Renal cortical epithelial cell (primary cell): ENCODE measurements around the gene VTN. TPM values are rescaled to one million over a fixed set of nuclear protein-coding genes. Genes with fewer than 3 reads are reported as not detected.

Experiments used
- DNase-seq: peaks from one replicate; pipeline ENCODE4 v3.0.0-alpha.2; 2011; ENCODE audit warnings: low read depth
- total RNA-seq: library from RNA; depleted of rRNA; stranded (reverse); fragments of >200 nt; gene quantifications from 2 replicates; pipeline ENCODE4 v1.2.3, GENCODE V29; 2014

The VTN gene
- total RNA-seq, 1 donor from 2014 or later, result not detected

GRCh38 chr17:28395968-28396367 lies 25.9 kb upstream of the VTN start:
- no peak for DNase-seq

DNA sequence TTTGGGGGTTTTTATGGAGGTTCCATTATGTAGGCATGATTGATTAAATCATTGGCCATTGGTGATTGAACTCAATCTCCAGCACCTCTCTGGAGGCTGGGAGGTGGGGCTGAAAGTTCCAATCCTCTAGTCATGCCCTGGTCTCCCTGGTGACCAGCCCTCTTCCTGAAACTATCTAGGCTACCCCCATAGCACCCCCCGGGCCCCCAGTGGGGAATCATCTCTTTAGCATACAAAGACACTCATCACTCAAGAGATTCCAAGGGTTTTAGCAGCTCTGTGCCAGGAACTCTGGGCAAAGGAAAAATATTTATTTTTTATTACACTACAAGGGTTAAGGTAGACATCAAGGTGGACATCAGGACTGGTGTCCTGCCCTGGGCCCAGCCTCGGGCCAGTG lies 25.3 kb upstream of the VTN start:
- DNase-seq, result no peak

DNA sequence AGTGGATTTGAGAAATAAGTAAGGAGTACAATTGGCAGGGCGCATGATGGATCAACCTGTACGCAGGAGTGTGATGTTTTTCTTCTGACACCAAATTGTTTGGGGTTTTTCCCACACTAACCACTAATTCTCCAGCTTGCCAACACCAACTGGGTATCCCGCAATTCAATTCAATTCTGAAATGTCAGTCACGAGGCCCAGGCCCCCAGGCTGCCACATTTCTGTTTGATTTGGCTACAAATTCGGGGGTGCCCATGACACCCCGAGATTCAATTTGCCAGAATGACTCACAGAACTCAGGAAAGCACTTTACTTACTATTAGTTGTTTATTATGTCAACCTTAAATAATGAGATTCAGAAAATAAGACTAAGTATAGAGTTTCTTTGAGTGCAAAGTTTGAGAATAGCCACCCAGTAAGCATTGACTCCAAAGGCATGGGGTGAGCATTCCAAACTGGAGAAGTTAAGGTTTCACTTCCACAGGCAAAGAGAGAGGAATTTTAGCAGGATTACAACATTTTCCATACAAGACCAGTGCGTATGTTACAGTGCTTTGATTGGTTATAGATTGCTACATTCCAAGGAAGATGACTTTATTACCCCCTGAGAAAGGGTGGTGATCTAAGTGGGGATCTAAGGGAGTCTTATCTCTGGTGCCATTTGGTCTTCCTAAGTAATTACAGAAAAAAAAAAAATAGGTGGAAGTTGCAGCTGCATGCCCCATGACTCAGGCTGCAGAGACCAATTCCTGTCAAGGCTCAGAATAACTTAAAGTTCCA lies 24.4 kb upstream of the VTN start:
- peak; percentile 16 for DNase-seq

DNA sequence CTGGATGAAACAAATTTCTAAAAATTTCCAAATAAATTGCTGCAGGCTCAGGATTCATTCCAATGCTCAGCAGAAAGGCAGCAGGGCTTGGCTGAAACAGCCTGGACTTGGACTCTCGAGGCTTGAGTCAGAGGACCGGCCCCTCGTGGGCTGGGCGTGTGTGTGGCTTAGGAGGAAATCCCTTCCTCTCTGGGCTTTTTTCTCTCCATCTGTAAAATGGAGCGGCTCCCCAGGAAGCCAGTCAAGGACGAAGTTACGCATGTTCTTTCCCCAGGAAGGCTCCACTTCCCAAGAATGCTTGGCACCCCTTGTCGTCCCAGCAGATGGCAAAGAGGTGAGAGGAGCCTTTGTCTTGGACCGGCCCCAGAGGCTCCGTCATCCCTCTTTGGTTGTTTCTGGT lies 22.4 kb upstream of the VTN start:
- no peak for DNase-seq

DNA sequence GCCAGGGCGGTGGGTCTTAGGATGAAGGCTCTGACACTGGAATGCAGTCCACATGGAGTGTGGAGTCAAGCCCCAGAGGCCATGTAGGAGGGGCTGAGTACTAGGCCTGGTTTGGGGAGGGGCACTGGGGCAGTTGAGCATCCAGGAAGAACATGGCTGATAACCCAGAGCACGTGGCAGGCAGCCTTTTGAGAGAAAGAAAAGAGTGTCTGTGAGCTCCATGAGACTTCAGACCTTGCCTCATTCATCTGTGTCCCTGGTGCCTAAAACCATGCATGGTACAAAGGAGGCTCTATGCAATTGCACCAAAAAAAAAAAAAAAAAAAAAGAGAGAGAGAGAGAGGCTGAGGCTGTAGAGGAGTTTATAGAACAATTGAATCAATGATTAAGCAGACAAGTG lies 21.3 kb upstream of the VTN start:
- DNase-seq, result no peak

- no peak for DNase-seq
Measured at GRCh38 chr17:28390984-28391383, 20.9 kb upstream of the VTN start.

DNA sequence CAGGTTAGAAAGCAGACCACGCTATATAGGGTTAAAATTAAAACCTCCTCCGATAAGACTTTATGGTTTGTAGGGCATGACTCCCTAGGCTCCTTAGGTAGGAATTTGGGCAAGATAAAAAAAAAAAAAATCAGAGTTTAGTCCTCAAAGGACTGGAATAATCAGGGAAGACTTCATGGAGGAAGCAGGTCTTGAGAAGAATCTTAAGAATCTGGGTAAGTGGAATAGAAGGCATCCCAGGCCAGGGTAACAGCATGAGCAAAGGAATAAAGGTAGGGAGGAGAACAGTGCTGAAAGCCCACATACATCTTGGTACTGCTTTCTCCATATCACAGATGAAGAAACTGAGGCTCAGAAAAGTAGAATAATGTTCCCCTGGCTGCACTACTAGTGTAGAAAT lies 20.5 kb upstream of the VTN start:
- no peak for DNase-seq

DNA sequence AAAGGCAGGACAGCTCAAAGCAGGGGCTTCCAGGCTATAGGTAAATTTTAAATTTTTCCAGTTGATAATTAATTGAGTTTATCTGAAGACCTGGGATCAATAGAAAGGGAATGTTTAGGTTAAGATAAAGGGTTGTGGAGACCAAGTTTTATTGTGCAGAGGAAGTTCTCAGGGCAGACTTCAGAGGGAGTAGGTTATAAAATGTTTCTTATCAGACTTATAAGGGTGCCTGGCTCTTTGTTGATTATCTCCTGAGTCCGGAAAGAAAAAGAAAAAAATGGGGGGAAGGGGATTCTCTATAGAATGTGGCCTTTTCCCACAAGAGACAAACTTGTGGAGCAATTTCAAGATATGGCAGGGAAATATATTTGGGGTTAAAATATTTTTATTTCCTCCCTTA lies 20.0 kb upstream of the VTN start:
- DNase-seq, result no peak

DNA sequence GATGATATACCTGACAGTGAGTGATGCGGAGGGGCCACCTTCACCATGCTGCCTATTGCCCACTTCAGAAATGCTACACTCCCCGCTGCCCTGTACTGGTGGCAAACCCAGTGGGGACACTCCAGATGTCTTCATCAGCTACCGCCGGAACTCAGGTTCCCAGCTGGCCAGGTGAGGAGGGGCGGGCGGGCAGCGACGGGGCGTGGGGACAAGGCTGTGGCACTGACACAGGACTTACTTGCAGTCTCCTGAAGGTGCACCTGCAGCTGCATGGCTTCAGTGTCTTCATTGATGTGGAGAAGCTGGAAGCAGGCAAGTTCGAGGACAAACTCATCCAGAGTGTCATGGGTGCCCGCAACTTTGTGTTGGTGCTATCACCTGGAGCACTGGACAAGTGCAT lies 18.0 kb upstream of the VTN start:
- DNase-seq, result no peak

GRCh38 chr17:28386391-28386790 lies 16.3 kb upstream of the VTN start:
- DNase-seq, result no peak

GRCh38 chr17:28385406-28385805 lies 15.3 kb upstream of the VTN start:
- no peak for DNase-seq

- DNase-seq, result no peak
Measured at GRCh38 chr17:28385037-28385400, 14.9 kb upstream of the VTN start.

GRCh38 chr17:28384281-28385036 lies 14.4 kb upstream of the VTN start:
- peak; percentile 42 for DNase-seq

DNA sequence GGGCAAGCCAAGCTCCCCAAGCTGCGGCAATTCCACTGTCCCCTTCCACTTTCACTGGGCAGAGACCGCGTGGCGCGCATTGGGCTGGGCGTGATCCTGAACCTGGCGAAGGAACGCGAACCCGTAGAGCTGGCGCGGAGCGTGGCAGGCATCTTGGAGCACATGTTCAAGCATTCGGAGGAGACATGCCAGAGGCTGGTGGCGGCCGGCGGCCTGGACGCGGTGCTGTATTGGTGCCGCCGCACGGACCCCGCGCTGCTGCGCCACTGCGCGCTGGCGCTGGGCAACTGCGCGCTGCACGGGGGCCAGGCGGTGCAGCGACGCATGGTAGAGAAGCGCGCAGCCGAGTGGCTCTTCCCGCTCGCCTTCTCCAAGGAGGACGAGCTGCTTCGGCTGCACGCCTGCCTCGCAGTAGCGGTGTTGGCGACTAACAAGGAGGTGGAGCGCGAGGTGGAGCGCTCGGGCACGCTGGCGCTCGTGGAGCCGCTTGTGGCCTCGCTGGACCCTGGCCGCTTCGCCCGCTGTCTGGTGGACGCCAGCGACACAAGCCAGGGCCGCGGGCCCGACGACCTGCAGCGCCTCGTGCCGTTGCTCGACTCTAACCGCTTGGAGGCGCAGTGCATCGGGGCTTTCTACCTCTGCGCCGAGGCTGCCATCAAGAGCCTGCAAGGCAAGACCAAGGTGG lies 11.2 kb upstream of the VTN start:
- DNase-seq, result no peak

DNA sequence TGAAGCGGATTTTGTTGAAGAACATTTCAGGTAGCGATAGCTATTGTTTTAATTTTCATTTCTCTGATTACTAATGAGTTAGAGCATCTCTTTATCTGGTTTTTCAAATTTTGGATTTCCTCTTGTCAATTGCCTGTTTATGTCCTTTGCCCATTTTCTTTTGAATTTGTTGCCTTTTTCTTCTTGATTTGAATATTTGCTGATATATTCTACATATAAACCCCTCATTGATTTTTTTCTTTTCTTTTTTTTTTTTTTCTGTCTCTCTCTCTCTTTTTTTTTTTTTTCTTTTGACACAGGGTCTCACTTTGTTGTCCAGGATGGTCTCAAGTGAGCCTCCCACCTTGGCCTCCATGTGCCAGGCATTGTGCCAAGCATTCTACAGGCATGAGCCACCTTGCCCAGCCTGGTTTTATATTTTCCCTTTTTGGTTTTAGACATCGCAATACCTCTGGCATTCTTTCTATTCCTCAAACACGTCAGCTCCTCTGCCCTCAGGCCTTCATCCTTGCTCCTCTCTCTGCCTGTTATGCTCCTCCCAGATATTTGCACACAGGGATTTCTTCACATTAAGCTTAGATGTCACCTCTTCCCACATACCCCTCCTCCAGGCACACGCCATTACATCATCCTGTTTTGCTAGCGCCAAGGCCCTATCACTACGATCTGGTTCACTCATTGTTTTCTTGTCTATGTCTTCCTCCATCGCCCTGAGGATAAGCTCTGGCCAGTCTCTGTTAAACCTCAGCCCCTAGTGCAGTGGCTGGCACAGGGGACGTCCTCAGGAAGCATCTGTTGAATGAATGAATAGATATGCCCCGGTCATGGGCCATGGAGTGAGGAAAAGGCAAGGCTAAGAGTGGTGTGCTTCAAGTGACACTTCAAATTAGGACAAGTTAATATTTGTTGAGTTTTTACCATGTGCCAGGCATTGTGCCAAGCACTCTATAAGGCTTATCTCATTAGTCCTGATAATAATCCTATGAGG lies 10.0 kb upstream of the VTN start:
- no peak for DNase-seq

GRCh38 chr17:28372945-28373274 lies 2.8 kb upstream of the VTN start:
- no peak for DNase-seq

DNA sequence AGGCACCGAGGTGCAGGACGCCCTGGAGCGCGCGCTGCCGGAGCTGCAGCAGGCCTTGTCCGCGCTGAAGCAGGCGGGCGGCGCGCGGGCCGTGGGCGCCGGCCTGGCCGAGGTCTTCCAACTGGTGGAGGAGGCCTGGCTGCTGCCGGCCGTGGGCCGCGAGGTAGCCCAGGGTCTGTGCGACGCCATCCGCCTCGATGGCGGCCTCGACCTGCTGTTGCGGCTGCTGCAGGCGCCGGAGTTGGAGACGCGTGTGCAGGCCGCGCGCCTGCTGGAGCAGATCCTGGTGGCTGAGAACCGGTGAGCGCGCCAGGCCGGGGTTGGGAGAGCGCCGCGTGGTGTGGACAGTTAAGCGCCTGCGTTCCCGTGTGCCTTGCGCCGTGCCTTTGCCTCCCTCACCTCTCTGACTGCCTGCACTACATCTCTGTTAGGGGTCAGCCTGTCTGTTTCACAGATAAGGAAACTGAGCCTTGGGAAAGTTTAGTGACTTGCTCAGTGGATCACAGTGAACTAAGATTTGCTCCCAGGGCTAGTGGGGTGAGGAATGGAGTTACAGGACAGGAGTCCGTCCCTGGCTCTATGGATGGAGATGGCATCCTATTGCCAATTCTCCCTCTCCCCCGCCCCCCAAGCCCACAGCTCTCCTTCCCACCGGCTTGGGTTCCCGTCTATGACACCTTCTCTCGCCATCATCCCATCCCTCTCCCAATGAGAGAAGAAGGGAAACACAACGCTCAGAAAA lies 2.3 kb upstream of the VTN start:
- DNase-seq, result no peak

DNA sequence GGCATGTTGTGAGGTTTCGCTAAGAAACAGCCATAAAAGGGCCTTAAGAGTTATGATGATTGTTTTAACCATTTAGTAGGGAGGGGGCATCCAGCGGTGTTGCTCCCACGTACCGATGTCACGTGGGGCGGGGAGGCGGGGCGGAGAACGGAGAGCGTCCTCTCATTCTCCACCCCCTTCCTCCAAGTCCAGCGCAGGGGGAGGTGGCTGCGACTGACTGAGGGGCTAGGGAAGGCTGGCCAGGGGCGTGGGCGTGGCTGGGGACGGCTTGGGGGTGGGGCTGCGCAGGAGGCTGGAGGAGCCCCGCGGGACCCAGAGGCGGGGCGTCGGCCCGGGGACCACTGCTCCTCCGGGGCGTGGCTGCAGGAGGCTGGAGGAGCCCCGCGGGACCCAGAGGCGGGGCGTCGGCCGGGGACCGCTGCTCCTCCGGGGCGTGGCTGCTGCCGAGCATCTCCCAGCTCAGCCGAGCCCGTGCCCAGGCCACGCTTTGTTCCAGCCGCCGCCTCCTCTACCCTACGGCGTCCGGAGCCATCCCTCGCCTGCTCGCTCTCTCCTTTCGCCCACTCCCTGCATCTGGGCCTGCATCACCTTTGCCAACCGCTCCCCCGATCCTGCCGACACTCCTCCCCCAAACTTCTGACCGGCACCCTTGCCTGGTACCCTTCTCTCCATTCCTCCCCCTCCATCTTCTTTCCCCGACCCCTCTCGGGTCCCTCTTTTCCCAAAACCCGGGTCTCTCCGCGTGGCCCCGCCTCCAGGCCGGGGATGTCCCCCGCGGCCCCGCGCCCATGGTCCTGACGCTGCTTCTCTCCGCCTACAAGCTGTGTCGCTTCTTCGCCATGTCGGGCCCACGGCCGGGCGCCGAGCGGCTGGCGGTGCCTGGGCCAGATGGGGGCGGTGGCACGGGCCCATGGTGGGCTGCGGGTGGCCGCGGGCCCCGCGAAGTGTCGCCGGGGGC lies 1.4 kb upstream of the VTN start, which contains the start of gene SARM1:
TSS of gene SARM1 (plus strand) at position 450 of the 958 bp plus-strand sequence. CDS start at position 789, 339 bp downstream.
- no peak for DNase-seq

GRCh38 chr17:28370744-28371103 lies 617 bp upstream of the VTN start:
- no peak for DNase-seq

- DNase-seq, result no peak
Measured at GRCh38 chr17:28369684-28370034, 448 bp downstream of the VTN start.
